ENCODE measurements around the gene ATP6V0E2. TPM values are rescaled to one million over a fixed set of nuclear protein-coding genes. Genes with fewer than 3 reads are reported as not detected.

The ATP6V0E2 gene
- total RNA-seq, 1 experiment from 2014 or later: 35.6 TPM

DNA sequence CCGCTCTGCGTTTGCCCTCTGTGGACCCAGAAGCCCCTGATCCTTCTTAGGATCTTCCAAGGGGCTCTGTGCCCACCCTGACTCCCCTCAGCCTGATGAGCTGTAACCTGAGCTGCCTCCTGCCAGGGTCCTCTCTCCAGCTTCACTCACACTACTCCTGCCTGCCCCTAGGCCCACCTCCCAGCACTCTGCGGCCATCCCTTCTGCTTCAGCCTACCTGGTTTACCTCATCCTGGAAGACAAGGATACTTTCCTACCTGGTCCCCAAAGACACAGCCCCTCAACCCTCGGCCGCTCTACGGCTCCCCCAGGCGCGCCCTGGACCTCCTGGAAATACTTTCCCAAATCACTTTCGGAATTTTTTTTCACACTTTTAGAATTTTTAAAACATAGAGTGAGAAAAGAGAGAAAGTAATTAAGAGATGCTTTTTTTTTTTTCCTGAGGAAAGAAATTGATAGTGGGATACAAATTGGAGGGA is 42.0 kb upstream of the ATP6V0E2 start:
- POLR2A ChIA-PET (ENCODE audit: unreplicated experiment): interaction anchor here (0.6 kb wide), 1 partner anchor 40 kb away, joined by 6 read pairs; no protein-coding TSS in a partner anchor

DNA sequence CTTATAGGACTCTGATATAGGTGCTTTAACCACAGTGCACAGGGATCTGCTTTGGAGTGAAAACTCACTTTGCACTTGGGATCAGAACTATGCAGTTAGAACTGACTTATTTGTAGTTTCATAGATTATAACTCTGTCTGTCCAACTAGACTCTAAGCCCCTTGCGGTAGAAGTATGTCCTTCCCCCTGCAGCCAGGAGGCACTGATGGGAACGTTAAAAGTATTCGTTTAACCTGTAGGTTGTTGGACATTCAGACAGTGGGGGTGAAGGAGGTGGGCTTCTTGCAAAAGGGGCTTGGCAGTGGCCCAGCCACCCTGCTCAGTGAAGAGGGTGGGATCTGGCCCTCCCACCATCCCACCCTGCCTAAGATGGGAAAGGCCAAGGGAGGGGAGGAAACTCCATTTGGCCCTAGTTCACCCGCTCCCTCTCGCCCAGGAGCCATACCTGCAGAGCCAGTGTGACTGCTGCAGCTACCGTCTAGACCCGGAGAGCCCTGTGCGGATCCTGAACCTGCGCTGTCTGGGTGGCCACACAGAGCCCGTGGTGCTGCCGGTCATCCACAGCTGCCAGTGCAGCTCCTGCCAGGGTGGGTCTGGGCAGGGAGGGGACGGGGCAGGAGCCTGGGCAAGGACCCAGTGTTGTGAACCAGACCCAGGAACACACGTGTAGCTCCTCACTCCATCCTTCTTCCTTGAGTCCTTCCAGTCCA is 41.3 kb upstream of the ATP6V0E2 start:
- CTCF ChIA-PET: interaction anchor here (0.6 kb wide), 2 partner anchors 27 to 1063 kb away, joined by 3 read pairs; no protein-coding TSS in a partner anchor
- Histone ChIP-seq H3K27ac (no peak overlapping the region), H3K4me1 (replicated peaks; ENCODE audit: insufficient read depth) (no peaks in the 10 kb centered on the region), H3K9me2 (ENCODE audit: insufficient read depth) (no peaks in the 10 kb centered on the region), H3K79me2 (ENCODE audit: low read depth) (no peaks in the 10 kb centered on the region), H3F3A (ENCODE audit: insufficient read depth, low read depth) (no peaks in the 10 kb centered on the region), H3K4me2 (no peak overlapping the region), H4K20me1 (ENCODE audit: insufficient read depth) (no peaks in the 10 kb centered on the region), H2AFZ (no peak overlapping the region), H3K9me3 (ENCODE audit: insufficient read depth, low read depth) (no peaks in the 10 kb centered on the region), H3K36me3 (ENCODE audit: low read depth) (no peaks in the 10 kb centered on the region), H3K4me3 (no peak overlapping the region), H3K27me3 (ENCODE audit: insufficient read depth, low read depth) (peaks cover 49% of the 10 kb centered on the region)
- no peak for TF ChIP-seq EZH2 (IDR thresholded peaks at IDR 0.05; ENCODE audit: low read depth)
- TF ChIP-seq, protein P1, sequence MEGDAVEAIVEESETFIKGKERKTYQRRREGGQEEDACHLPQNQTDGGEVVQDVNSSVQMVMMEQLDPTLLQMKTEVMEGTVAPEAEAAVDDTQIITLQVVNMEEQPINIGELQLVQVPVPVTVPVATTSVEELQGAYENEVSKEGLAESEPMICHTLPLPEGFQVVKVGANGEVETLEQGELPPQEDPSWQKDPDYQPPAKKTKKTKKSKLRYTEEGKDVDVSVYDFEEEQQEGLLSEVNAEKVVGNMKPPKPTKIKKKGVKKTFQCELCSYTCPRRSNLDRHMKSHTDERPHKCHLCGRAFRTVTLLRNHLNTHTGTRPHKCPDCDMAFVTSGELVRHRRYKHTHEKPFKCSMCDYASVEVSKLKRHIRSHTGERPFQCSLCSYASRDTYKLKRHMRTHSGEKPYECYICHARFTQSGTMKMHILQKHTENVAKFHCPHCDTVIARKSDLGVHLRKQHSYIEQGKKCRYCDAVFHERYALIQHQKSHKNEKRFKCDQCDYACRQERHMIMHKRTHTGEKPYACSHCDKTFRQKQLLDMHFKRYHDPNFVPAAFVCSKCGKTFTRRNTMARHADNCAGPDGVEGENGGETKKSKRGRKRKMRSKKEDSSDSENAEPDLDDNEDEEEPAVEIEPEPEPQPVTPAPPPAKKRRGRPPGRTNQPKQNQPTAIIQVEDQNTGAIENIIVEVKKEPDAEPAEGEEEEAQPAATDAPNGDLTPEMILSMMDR (conservative IDR thresholded peaks at IDR 0.05): no peak
- POLR2A ChIA-PET (ENCODE audit: unreplicated experiment): interaction anchor here (0.6 kb wide), 1 partner anchor 832 kb away, joined by 4 read pairs; no protein-coding TSS in a partner anchor
- no peak for DNase-seq
- intact Hi-C loops (cut with micrococcal nuclease; ENCODE audit: unreplicated experiment): no loop called here
- BruUV-seq (replicated peaks): no TSS peak

More for the DNA sequence above, 42.0 kb upstream of the ATP6V0E2 start:
- no TSS peak for BruUV-seq (replicated peaks)
- Histone ChIP-seq H3K36me3 (ENCODE audit: low read depth) (no peaks in the 10 kb centered on the region), H3K9me2 (ENCODE audit: insufficient read depth) (no peaks in the 10 kb centered on the region), H3K27me3 (ENCODE audit: insufficient read depth, low read depth) (peaks cover 49% of the 10 kb centered on the region), H2AFZ (no peak overlapping the region), H4K20me1 (ENCODE audit: insufficient read depth) (no peaks in the 10 kb centered on the region), H3K9me3 (ENCODE audit: insufficient read depth, low read depth) (no peaks in the 10 kb centered on the region), H3K4me3 (no peak overlapping the region), H3K27ac (no peak overlapping the region), H3F3A (ENCODE audit: insufficient read depth, low read depth) (no peaks in the 10 kb centered on the region), H3K4me1 (replicated peaks; ENCODE audit: insufficient read depth) (no peaks in the 10 kb centered on the region), H3K4me2 (no peak overlapping the region), H3K79me2 (ENCODE audit: low read depth) (no peaks in the 10 kb centered on the region)
- intact Hi-C loops (cut with micrococcal nuclease; ENCODE audit: unreplicated experiment): no loop called here
- TF ChIP-seq, protein P1 (conservative IDR thresholded peaks at IDR 0.05): no peak
- TF ChIP-seq EZH2 (IDR thresholded peaks at IDR 0.05; ENCODE audit: low read depth): no peak
- DNase-seq: no peak
- CTCF ChIA-PET: no interaction called here

DNA sequence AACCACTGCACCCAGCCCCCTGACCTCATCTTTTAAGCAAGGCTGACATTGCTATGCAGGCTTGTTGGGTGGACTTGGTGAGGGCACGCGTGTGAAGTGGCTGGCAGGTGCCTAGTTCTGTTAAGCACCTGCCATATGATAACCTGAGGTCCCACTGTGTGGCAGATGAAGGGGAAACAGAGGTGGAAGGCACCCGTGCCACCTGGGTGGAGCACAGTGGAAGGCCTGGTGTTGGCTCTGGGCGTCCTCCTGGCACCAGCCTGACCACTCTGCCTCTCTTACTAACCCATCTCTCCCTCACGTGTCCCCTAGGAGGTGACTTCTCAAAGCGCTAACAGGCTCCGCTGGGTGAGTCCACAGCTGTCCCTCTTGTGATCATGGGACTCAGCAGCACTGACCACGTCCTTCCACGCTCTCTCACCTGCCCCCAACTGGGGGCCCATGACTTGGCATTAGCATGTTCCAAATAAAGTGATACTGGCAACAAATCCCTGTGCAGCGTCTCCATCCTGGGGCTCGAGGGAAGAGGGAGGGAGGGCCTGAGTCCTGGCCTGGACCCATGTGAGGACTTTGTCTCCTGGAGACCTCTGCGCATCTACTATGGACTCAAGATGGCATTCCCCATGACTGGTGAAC is 40.2 kb upstream of the ATP6V0E2 start:
- DNase-seq: no peak
- Histone ChIP-seq H4K20me1 (ENCODE audit: insufficient read depth) (no peaks in the 10 kb centered on the region), H3F3A (ENCODE audit: insufficient read depth, low read depth) (no peaks in the 10 kb centered on the region), H3K4me2 (no peak overlapping the region), H2AFZ (no peak overlapping the region), H3K79me2 (ENCODE audit: low read depth) (peaks cover under 1% of the 10 kb centered on the region; the same call in 1 of the 2 replicates), H3K9me3 (ENCODE audit: insufficient read depth, low read depth) (no peaks in the 10 kb centered on the region), H3K4me3 (no peak overlapping the region), H3K27ac (no peak overlapping the region), H3K9me2 (ENCODE audit: insufficient read depth) (no peaks in the 10 kb centered on the region), H3K36me3 (ENCODE audit: low read depth) (no peaks in the 10 kb centered on the region), H3K27me3 (ENCODE audit: insufficient read depth, low read depth) (peaks cover 45% of the 10 kb centered on the region), H3K4me1 (replicated peaks; ENCODE audit: insufficient read depth) (no peaks in the 10 kb centered on the region)
- no TSS peak for BruUV-seq (replicated peaks)
- ChIA-PET CTCF (interaction anchor here (0.6 kb wide), 1 partner anchor 28 kb away, joined by 3 read pairs; no protein-coding TSS in a partner anchor), POLR2A (ENCODE audit: unreplicated experiment) (no interaction called here)
- TF ChIP-seq EZH2 (IDR thresholded peaks at IDR 0.05; ENCODE audit: low read depth): no peak
- TF ChIP-seq, protein P1 (conservative IDR thresholded peaks at IDR 0.05): no peak
- intact Hi-C loops (cut with micrococcal nuclease; ENCODE audit: unreplicated experiment): no loop called here
